T-helper 1 cell (primary cell): Measurements from ENCODE around the gene HSFX4.
"Not testable (repeated sequence)": the region's sequence is repeated elsewhere in the genome, so short reads cannot be mapped to it uniquely, and the experiment has no call there.

Experiments
- DNase-seq, 5 donors: peaks; one replicate each; pipeline ENCODE4 v3.0.0-alpha.2; 2012 to 2020
- total RNA-seq, 4 donors: gene quantifications; one replicate each; lab custom pipeline; 2026; lab: John Stamatoyannopoulos, UW

HSFX4 gene
- total RNA-seq: 0 reads per million in 4 donors

- DNase-seq: not testable (repeated sequence)
These were observed at the start of gene HSFX4 for GRCh38 chrX:149929400-149929799. HSFX4 (plus strand) TSS chrX:149929573; CDS start chrX:149929645, 72 bp downstream.

GRCh38 chrX:149881081-149881711 lies 48.2 kb upstream of the HSFX4 start, which contains the start of gene MAGEA8:
MAGEA8 (plus strand) TSS chrX:149881183; CDS start chrX:149884273, 3,090 bp downstream.
- peak in 1 of 5 donors; percentile 16 for DNase-seq

- not testable (repeated sequence) for DNase-seq
These were observed 38.5 kb upstream of the HSFX4 start for GRCh38 chrX:149890828-149891227.

- no peak for DNase-seq
These were observed 30.8 kb upstream of the HSFX4 start for GRCh38 chrX:149898554-149898953.

GRCh38 chrX:149903889-149904748 lies 25.3 kb upstream of the HSFX4 start:
- DNase-seq: no peak

- no peak for DNase-seq
These were observed 21.1 kb upstream of the HSFX4 start for GRCh38 chrX:149908308-149908707.

- no peak for DNase-seq
These were observed 20.6 kb upstream of the HSFX4 start for GRCh38 chrX:149908727-149909126.

GRCh38 chrX:149909324-149910177 lies 19.8 kb upstream of the HSFX4 start:
- DNase-seq: peak in 1 of 5 donors; percentile 56

- no peak for DNase-seq
These were observed 19.1 kb upstream of the HSFX4 start for GRCh38 chrX:149910178-149910695.

- DNase-seq: peak in 1 of 5 donors; percentile 40
These were observed 12.5 kb upstream of the HSFX4 start for GRCh38 chrX:149916745-149917392.

GRCh38 chrX:149923836-149924235 lies 5.5 kb upstream of the HSFX4 start:
- DNase-seq: not testable (repeated sequence)

GRCh38 chrX:149924434-149924833 lies 4.9 kb upstream of the HSFX4 start:
- DNase-seq: not testable (repeated sequence)

GRCh38 chrX:149927245-149927963 lies 2.0 kb upstream of the HSFX4 start:
- not testable (repeated sequence) for DNase-seq

GRCh38 chrX:149927964-149928258 lies 1.5 kb upstream of the HSFX4 start:
- DNase-seq: not testable (repeated sequence)

GRCh38 chrX:149928635-149929034 lies 738 bp upstream of the HSFX4 start:
- DNase-seq: not testable (repeated sequence)

- not testable (repeated sequence) for DNase-seq
These were observed 2.0 kb downstream of the HSFX4 start for GRCh38 chrX:149931355-149931754.

GRCh38 chrX:149932150-149932549 lies 2.8 kb downstream of the HSFX4 start:
- DNase-seq: not testable (repeated sequence)

GRCh38 chrX:149932970-149933369 lies 3.6 kb downstream of the HSFX4 start:
- DNase-seq: not testable (repeated sequence)

- DNase-seq: not testable (repeated sequence)
These were observed 4.2 kb downstream of the HSFX4 start for GRCh38 chrX:149933547-149933946.

- not testable (repeated sequence) for DNase-seq
These were observed 8.0 kb downstream of the HSFX4 start for GRCh38 chrX:149937328-149937727.

GRCh38 chrX:149937871-149938426 lies 8.6 kb downstream of the HSFX4 start:
- DNase-seq: peak in 3 of 5 donors; percentile 2 to 21 (median 6)
